Breast epithelium (tissue), 3 donors: Measurements from ENCODE around the gene HDAC9.

ENCODE experiments used
- CTCF ChIP-seq, 3 donors: fragments of 450-650 bp; IDR thresholded peaks; one replicate each; pipeline ENCODE4 v1.5.1; 2016 to 2017; ENCODE audit warnings: antibody characterized with exemption in 3 of 3, mild to moderate bottlenecking in 3 of 3, moderate library complexity in 3 of 3
- POLR2A ChIP-seq: fragments of 450-650 bp; IDR thresholded peaks from one replicate; pipeline ENCODE4 v1.6.1; 2016; ENCODE audit warnings: antibody characterized with exemption, mild to moderate bottlenecking, moderate library complexity

- TF ChIP-seq CTCF (IDR thresholded peaks at IDR 0.05) (no peak), POLR2A (no peak)
Measured at GRCh38 chr7:18877874-18878273, 382.3 kb downstream of the HDAC9 start.
